Adipose tissue (tissue), 3 donors: ENCODE measurements around the gene SIGLEC10. TPM values are rescaled to one million over a fixed set of nuclear protein-coding genes. Genes with fewer than 3 reads are reported as not detected.

Experiments used
- H3K27ac ChIP-seq: one replicate; pipeline ENCODE4 v1.5.1; 2013; ENCODE audit warnings: low read depth, low read length
- WGBS, 3 donors: extraction: QIAGEN DNeasy Blood & Tissue Kit; methylation state at CpG; one replicate each; pipeline ENCODE4 v1.1.7; 2013; 5-methylcytosine and 5-hydroxymethylcytosine counted together
- polyA plus RNA-seq, 3 donors: library from polyadenylated mRNA; stranded (reverse); fragments of 200-250 nt; gene quantifications; one replicate each; pipeline ENCODE4 v1.2.3, GENCODE V29; 2013
- donor health status: healthy with polysubstance abuse.
- donor health status: Bipolar disorder and iron deficiency.
- donor health status: healthy.

Gene SIGLEC10
- polyA plus RNA-seq, 3 donors: 2.1 to 3.5 (median 2.4) TPM

DNA sequence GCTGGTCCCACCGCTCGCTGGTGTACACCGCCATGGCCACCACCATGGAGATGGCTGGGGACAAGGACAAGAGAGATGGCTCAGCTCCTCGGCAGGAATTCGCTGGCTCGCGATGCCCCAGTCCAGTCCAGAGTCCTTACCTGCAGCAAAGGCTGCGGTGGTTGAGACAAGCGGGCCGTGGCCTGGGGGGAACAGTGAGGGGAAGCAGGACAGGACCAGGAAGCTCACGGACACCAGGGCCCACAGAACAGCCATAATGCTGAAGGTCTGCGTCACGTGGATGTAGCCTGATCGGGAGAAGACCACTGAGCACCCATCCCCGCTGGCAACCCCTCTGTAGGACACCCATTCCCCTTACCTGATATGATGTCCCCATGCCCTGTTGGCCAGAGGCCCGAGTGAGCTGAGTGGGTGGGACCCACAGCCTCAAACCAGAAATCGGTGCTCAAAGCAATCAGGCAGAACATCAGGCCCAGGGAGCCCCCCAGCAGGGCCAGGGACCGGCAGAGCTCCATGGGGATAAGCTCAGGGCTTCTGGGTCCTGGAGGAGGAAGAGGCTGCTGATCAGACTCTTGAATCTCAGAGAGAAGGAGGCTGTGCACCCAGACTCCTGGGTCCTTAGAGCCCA, 45.3 kb downstream of the SIGLEC10 start:
- WGBS, 3 donors: 67 to 85% (median 73%) methylated on average over 18 of the region's 18 CpGs
- no peak overlapping the region for H3K27ac ChIP-seq

- 70 to 72% (median 70%) methylated on average over 8 of the region's 8 CpGs for WGBS, 3 donors
- H3K27ac ChIP-seq: no peak overlapping the region
Observed at GRCh38 chr19:51371186-51371690, 46.2 kb downstream of the SIGLEC10 start.

DNA sequence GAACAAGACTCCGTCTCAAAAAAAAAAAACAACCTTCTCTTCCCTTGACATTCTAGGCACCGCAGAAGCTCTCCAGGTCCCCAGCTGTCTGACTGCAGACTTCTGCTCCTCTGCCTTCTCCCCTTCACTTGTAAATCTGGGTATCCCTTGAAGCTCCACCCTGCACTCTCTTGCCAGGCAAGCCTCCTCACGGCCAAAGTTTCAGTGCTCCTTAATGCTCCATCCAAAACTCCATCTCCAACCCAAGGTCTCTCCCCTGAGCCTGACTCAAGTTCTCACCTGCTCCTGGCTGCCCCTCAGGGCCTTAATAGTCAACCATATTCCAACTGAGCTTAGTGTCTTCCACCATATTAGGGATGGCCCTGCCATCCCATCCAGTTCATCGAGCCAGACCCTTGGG, 47.2 kb downstream of the SIGLEC10 start:
- 60 to 78% (median 78%) methylated on average over 4 of the region's 4 CpGs for WGBS, 3 donors

DNA sequence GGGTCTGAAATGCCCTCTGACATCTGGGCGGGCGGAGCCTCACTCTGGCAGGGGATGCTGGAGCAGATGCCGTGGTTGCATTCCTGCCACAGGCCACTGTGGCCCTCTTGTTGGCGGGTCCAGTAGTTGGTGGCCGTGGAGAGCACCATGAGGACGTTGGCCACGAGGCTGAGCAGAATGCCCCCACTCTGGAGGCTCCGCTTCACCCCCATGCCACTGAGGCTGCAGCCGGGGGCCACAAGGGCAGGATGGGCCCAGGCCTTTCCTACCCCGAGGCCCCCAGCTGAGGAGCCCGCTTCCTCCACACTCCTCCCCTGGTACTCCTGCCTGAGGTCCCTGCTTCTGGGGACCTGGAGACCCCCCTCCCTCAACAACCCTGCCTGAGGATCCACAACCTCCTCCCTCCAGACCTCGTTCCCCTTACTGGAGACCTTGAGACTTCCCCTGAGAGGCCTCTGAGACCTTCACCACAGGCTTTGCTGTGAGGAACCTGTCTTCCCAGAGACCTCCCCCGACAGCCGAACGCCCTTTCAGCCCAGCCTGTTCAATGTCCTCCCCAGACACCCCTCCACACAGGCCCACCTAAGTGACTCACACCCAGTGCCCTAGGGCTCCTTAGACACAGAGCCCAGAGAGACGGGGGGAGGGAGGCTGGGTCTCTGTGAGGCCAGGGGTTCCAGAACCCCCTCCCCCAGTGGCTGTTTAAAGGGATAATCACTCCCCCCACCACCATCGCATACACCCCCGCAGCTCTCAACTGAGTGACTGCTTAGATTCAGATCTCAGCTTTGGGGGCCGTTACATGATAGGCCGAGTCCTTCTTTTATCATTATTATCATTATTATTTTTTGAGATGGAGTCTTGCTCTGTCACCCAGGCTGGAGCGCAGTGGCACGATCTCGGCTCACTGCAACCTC, 48.8 kb downstream of the SIGLEC10 start, which contains the start of gene CLDND2:
Gene CLDND2, minus strand, starts transcription at position 638 of the 917 bp plus-strand sequence. Its CDS starts 426 bp downstream, at position 212.
- peak within 1 kb of the TSS; percentile 11 for H3K27ac ChIP-seq
- 49 to 66% (median 53%) methylated on average over 22 to 23 of the region's 23 CpGs for WGBS, 3 donors

More for the DNA sequence above, 47.2 kb downstream of the SIGLEC10 start:
- no peak overlapping the region for H3K27ac ChIP-seq

DNA sequence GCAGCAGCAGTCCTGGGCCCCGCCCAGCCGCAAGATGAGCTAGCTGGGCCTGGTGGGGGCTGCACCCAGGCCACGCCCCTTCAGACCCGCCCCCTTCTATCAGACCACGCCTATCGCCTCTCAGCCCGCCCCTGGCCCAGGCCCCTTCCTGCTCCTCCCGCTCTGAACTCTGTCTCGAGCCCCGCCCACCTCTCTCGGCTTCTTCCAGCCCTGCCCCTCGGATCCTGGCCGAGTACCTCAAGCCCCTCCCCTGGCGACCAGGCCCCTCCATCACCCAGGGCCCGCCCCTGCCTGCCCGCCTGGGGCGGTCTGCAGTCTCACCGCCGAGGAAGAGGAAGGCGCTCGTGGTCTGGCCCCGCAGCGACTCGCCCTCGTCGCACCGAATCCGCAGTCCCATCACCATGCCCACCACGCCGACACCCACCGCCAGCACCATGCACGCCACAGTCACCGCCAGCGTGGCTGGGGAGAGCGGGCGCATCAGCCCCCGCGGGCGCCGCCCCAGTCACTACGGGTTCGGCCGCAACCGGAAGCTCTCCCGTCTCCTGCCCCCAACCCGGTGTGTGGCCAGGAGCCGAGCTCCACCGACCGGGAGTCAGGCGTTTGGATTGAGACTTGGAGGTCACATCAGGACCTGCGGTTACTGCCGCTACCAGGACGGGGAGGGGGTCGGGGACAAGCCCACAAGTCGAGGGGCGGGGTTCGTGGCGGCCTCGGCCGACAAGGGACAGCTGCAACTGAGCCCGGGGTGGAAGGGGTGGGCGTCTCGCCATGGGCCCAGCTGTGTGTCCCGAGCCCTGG, 49.7 kb downstream of the SIGLEC10 start:
- 0 to 1% (median 0%) methylated on average over 48 to 64 of the region's 64 CpGs for WGBS, 3 donors
- H3K27ac ChIP-seq: peak overlapping the region; percentile 11

DNA sequence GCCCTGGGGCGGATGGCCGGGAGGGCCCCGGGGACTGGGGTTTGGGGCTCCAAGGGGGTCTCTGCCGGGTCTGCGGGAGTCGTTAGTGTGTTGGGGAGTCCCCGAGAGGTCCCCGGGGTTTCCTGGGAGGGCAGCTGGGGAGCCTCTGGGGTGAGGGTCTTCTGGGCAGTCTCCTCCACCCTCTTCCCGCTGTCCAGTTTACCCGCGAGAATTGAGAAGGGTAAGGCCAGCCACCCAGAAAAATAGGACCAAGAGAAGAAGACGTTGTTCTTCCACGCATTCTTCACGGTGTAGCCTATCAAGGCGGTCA, 50.2 kb downstream of the SIGLEC10 start:
- WGBS, 3 donors: 0% methylated on average over 15 of the region's 15 CpGs
- H3K27ac ChIP-seq: no peak overlapping the region

DNA sequence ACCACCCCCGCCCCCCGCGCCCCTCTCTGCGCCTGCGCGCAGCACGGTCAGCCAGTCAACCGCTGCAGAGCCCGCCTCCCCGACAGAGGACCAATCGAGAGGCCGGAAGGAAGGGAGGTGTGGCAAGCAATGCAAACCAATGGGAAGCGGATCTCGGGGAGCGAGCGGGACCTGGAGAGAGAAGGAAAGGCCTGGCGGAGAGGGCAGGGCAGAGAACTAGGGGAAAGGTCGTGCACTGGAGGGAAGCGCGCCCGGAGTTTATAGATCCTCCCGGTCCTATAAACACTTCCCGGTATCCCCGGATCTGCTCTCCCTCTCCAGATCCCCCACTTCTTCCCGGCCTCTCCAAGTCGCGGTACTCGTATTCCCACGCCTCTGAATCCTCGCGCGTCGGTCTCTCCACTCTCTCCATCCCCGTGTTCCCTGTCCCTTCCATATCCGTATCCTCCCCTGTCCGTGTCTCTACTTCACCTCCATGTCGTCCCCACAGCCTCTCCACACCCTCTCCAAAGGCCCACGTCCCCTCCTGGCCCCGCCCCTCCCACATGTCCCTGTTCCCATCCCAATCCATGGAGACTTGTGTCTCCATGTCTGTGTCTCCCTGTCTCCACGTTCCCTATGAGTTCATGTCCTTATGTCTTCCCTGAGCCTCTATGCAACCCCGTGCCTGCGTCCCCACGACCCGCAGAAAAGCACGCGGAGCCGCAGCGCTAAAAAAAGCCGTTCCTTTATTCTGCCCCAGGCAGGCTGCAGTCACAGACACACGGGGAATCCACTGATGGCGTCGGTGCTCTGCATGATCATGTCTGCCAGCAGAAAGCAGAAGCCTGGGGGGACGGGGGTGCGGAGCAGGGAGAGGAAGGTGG, 50.8 kb downstream of the SIGLEC10 start:
- H3K27ac ChIP-seq: peak overlapping the region; percentile 21
- 1% methylated on average over 54 of the region's 54 CpGs for WGBS, 3 donors

DNA sequence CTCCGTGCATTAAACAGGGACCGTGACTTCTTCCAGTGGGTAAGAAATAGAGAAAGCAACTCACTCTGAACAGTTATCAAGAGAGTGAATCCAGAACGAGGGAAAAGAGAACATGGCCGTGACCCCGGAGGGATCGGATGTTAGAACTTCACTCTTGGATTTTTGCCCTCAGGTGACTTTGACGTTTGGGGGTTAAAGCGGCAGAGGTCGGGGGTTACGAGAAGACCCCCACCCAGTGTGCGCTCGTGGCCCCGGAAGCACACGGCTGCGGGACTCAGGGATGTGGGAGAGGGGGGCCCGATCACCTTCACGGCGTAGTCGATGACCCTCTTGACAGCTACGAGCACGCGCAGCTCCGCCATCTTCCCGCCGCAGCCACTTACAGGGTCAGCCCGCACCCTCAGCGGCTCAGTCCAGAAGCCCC, 51.5 kb downstream of the SIGLEC10 start, which contains the start of gene ETFB:
Gene ETFB, minus strand, starts transcription at position 424 of the 424 bp plus-strand sequence. Its CDS starts 62 bp downstream, at position 362.
- WGBS, 3 donors: 0 to 1% (median 0%) methylated on average over 23 to 27 of the region's 27 CpGs
- H3K27ac ChIP-seq: peak within 1 kb of the TSS; percentile 21

DNA sequence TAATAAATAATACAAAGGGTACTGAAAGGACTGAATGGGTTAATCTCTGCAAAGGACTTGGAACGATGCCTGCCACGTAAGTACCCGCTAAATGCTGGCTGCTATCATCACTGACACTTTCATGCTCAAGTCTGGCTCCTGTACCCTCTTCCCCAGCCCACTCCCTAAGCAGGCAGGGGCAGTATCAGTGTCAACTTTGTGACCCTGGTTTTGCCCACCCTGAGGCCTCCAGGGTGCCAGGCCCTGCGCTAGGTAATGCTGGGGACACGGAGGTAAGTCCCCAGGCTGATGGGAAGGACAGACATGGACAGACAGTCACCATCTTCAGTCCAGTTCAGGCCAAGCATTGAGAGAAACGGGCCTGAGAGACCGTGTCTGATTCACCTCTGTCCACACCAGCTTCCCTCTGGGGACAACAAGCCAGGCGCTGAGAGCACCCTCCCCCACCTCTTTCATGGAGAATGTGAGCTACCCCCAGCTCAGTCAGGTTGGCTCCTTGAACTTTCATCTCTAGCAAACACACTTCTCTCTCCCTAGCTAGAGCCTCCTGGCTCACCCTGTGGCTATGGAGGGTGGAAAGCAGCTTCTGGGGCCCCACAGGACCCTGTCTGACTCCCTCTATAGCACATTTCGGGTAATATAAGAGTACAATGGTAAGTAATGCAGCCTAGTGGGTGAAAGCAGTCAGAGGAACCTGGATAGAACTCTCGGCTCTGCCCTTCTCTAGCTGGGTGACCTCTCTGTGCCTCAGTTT, 52.1 kb downstream of the SIGLEC10 start:
- H3K27ac ChIP-seq: no peak overlapping the region
- 15 to 25% (median 24%) methylated on average over 10 of the region's 10 CpGs for WGBS, 3 donors

GRCh38 chr19:51364200-51365106, 53.0 kb downstream of the SIGLEC10 start:
- no peak overlapping the region for H3K27ac ChIP-seq

GRCh38 chr19:51361239-51361638, 56.2 kb downstream of the SIGLEC10 start:
- 84 to 94% (median 91%) methylated on average over 13 of the region's 13 CpGs for WGBS, 3 donors
- H3K27ac ChIP-seq: no peak overlapping the region

More at GRCh38 chr19:51364200-51365106, 53.0 kb downstream of the SIGLEC10 start:
- 85 to 88% (median 85%) methylated on average over 15 of the region's 15 CpGs for WGBS, 3 donors

Other genes with a start within 250 kb of the SIGLEC10 start
- 10 to 100 TPM in 1 of 3 donors, 1 to 10 TPM in 2; 1.5 to 10.6 (median 6.7) TPM for gene CD33, start 192.6 kb downstream of the SIGLEC10 start, polyA plus RNA-seq
- not detected for gene SIGLECL1, start 166.6 kb downstream of the SIGLEC10 start, polyA plus RNA-seq
- gene IGLON5, start 106.0 kb downstream of the SIGLEC10 start, polyA plus RNA-seq: 1 to 10 TPM in 1 of 3 donors, under 1 TPM in 2; 0.11 to 1.1 (median 0.28) TPM
- 1 to 10 TPM in 2 of 3 donors, under 1 TPM in 1; 0.48 to 1.7 (median 1.3) TPM for gene VSIG10L, start 75.5 kb downstream of the SIGLEC10 start, polyA plus RNA-seq
- gene ETFB, start 51.3 kb downstream of the SIGLEC10 start, polyA plus RNA-seq: 100 to 1,000 TPM in 2 of 3 donors, 10 to 100 TPM in 1; 99.6 to 407 (median 224) TPM
- 1 to 10 TPM in 1 of 3 donors, under 1 TPM in 2; 0.48 to 3.3 (median 0.49) TPM for gene CLDND2, start 48.6 kb downstream of the SIGLEC10 start, polyA plus RNA-seq
- gene NKG7, start 45.0 kb downstream of the SIGLEC10 start, polyA plus RNA-seq: 10 to 100 TPM in 1 of 3 donors, 1 to 10 TPM in 2; 1.5 to 10.3 (median 9.1) TPM
- gene LIM2, start 29.7 kb downstream of the SIGLEC10 start, polyA plus RNA-seq: not detected
- gene C19orf84, start 27.1 kb downstream of the SIGLEC10 start, polyA plus RNA-seq: under 1 TPM in 1 of 3 donors, not detected in 2; 0.56 TPM
- under 1 TPM in 2 of 3 donors, not detected in 1; 0.04 to 0.08 TPM for gene SIGLEC8, start 40.8 kb upstream of the SIGLEC10 start, polyA plus RNA-seq
- gene CEACAM18, start 60.9 kb upstream of the SIGLEC10 start, polyA plus RNA-seq: not detected
- gene SIGLEC12, start 84.2 kb upstream of the SIGLEC10 start, polyA plus RNA-seq: under 1 TPM in 2 of 3 donors, not detected in 1; 0.08 to 0.56 TPM
- gene SIGLEC6, start 114.0 kb upstream of the SIGLEC10 start, polyA plus RNA-seq: under 1 TPM in 2 of 3 donors, not detected in 1; 0.05 to 0.34 TPM
- gene ZNF175, start 153.6 kb upstream of the SIGLEC10 start, polyA plus RNA-seq: 1 to 10 TPM; 1.3 to 3.3 (median 1.5) TPM
- gene SIGLEC5, start 212.8 kb upstream of the SIGLEC10 start, polyA plus RNA-seq: under 1 TPM in 2 of 3 donors, not detected in 1; 0.34 to 0.71 TPM
- gene SIGLEC14, start 229.2 kb upstream of the SIGLEC10 start, polyA plus RNA-seq: 1 to 10 TPM; 1.1 to 3.8 (median 3.4) TPM